Measurements from ENCODE around the gene ZSCAN22. TPM values are rescaled to one million over a fixed set of nuclear protein-coding genes. Genes with fewer than 3 reads are reported as not detected.

ZSCAN22 gene
- total and polyA plus RNA-seq, 2 donors (not counting 3 experiments of a cell fraction or from before 2014, with no cell fraction given): 3.6 to 3.7 TPM

DNA sequence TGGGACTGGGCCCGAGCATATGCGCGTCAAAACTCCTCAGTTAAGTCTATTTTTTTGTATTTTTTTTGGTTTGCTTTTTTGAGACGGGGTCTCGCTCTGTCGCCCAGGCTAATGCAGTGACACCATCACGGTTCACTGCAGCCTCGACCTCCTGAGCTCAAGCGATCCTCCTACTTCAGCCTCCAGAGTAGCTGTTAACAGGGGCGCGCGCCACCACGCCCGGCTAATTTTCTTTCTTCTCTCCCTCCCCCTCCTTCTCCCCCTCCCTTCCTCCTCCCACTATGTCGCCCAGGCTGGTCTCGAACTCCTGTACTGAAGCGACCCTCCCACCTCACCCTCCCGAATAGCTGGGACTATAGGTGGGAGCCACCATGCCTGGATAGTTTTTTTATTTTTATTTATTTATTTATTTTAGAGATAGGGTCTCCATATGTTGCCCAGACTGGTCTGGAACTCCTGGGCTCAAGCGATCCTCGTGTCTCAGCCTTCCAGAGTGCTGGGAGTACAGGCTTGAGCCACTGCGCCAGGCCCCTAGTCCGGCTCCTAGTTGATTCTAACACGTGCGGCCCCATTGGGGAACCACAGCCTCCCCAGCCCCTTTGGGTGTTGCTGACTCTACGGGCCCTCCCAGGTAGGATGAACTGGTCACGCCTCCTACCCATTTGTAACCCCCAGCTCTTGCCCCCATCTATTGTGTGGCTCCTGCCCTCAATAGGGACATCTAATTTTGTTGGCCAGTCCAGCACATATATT lies 54.8 kb downstream of the ZSCAN22 start:
- Histone ChIP-seq H3K9me3 (replicated peaks; ENCODE audit: control insufficient read depth, insufficient read depth, low read length) (no peaks in the 10 kb centered on the region), H3K4me3 (replicated peaks in 1 of 3; ENCODE audit: insufficient read depth in 1 of 3, low read depth in 1 of 3, low read length in 3 of 3) (peak overlapping the region; percentile 59 to 84 (median 72)), H3K9ac (replicated peaks; ENCODE audit: extremely low read depth, insufficient read depth, low read length) (peak overlapping the region; percentile 58), H3K27ac (ENCODE audit: insufficient read depth, low read depth, low read length) (peak overlapping the region; percentile 63), H4K20me1 (replicated peaks; ENCODE audit: control insufficient read depth, extremely low read depth, insufficient read depth, low read length) (no peaks in the 10 kb centered on the region), H2AFZ (ENCODE audit: low read depth, low read length) (peak overlapping the region; percentile 36), H3K4me2 (ENCODE audit: insufficient read depth, low read length) (peak overlapping the region; percentile 58), H3K36me3 (ENCODE audit: control insufficient read depth in 2 of 2, extremely low read depth in 1 of 2, insufficient read depth in 2 of 2, low read length in 2 of 2) (no peaks in the 10 kb centered on the region), H3K79me2 (ENCODE audit: control insufficient read depth, insufficient read depth, low read length) (no peaks in the 10 kb centered on the region), H3K9me1 (replicated peaks; ENCODE audit: control insufficient read depth, extremely low read depth, insufficient read depth, low read length) (no peaks in the 10 kb centered on the region), H3K4me1 (ENCODE audit: control insufficient read depth, extremely low read depth, insufficient read depth, low read length) (peaks cover 10% of the 10 kb centered on the region), H3K27me3 (ENCODE audit: control insufficient read depth in 2 of 2, insufficient read depth in 2 of 2, low read length in 2 of 2) (no peaks in the 10 kb centered on the region)
- no peak for DNase-seq (ENCODE audit: low read depth, low spot score)
- CTCF ChIA-PET: no interaction called here
- FAIRE-seq: no peak
- POLR2A ChIA-PET: interaction anchor here (0.6 to 0.9 kb wide), 2 partner anchors 19 to 577 kb away, joined by 3 to 4 read pairs; partner anchors contain the start of gene ZNF497
- intact Hi-C loops (cut with micrococcal nuclease) (loop anchor here (1.0 to 2.0 kb wide), 6 partner anchors 19 to 153 kb away; partner anchors contain the start of genes ERVK3-1, ZNF497 and ZNF544), dilution Hi-C loops (cut with MboI; ENCODE audit: extremely low pct_ligation_motif_present, low sequenced_read_pairs) (no loop called here)
- TSS peak; percentile 51 for BruUV-seq (replicated peaks)
- TF ChIP-seq, protein P1, sequence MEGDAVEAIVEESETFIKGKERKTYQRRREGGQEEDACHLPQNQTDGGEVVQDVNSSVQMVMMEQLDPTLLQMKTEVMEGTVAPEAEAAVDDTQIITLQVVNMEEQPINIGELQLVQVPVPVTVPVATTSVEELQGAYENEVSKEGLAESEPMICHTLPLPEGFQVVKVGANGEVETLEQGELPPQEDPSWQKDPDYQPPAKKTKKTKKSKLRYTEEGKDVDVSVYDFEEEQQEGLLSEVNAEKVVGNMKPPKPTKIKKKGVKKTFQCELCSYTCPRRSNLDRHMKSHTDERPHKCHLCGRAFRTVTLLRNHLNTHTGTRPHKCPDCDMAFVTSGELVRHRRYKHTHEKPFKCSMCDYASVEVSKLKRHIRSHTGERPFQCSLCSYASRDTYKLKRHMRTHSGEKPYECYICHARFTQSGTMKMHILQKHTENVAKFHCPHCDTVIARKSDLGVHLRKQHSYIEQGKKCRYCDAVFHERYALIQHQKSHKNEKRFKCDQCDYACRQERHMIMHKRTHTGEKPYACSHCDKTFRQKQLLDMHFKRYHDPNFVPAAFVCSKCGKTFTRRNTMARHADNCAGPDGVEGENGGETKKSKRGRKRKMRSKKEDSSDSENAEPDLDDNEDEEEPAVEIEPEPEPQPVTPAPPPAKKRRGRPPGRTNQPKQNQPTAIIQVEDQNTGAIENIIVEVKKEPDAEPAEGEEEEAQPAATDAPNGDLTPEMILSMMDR (IDR thresholded peaks at IDR 0.05; ENCODE audit: extremely low read depth in 1 of 2, insufficient read depth in 1 of 2, low read depth in 1 of 2, low read length in 2 of 2): no peak
- no peak for TF ChIP-seq POLR2AphosphoS5 (IDR thresholded peaks at IDR 0.05; ENCODE audit: insufficient read depth, low read depth, low read length)
- TF ChIP-seq MYC (IDR thresholded peaks at IDR 0.05; ENCODE audit: low read depth, low read length): no peak
- no peak for TF ChIP-seq MAX (IDR thresholded peaks at IDR 0.05; ENCODE audit: insufficient read depth, insufficient read length)
- no peak for TF ChIP-seq EZH2 (IDR thresholded peaks at IDR 0.05; ENCODE audit: borderline replicate concordance, low read depth, low read length, severe bottlenecking)
- no peak for TF ChIP-seq POLR2A (IDR thresholded peaks at IDR 0.05; ENCODE audit: low read depth, low read length)
- no peak for TF ChIP-seq GATA2 (IDR thresholded peaks at IDR 0.05; ENCODE audit: insufficient read depth, insufficient read length, low read depth, low read length)
- TF ChIP-seq JUN (IDR thresholded peaks at IDR 0.05; ENCODE audit: borderline replicate concordance, insufficient read depth, insufficient read length, low read depth): no peak
- TF ChIP-seq FOS (IDR thresholded peaks at IDR 0.05; ENCODE audit: borderline replicate concordance, insufficient read depth, low read length): no peak
